A673 (cell line): Measurements from ENCODE around the gene DOK6. TPM values are rescaled to one million over a fixed set of nuclear protein-coding genes. Genes with fewer than 3 reads are reported as not detected.

Experiments
- BruUV-seq: library from RNA; stranded (reverse); fragments of 400-500 nt; replicated peaks from 2 replicates; lab custom pipeline; 2021; lab: Mats Ljungman, UMichigan
- CTCF ChIA-PET: fragments of 300-600 bp; sonication (Branson Sonifier 250); formaldehyde crosslinking; loops from one replicate; lab custom pipeline; 2022; ENCODE audit warnings: antibody characterized with exemption; lab: Charles Lee
- POLR2A ChIA-PET: fragments of 300-600 bp; sonication (Branson Sonifier 250); formaldehyde crosslinking; loops from one replicate; lab custom pipeline; 2022; ENCODE audit warnings: antibody characterized with exemption; ENCODE audit not compliant: low non-redundant PET; lab: Charles Lee
- DNase-seq: peaks from one replicate; pipeline ENCODE4 v3.0.0-alpha.2; 2015; ENCODE audit warnings: low spot score
- H3K27ac ChIP-seq: fragments of 200-600 bp; sonication (generic); 2 replicates; pipeline ENCODE4 v1.5.1; 2016; ENCODE audit warnings: mixed run types, low read depth, mild to moderate bottlenecking, mixed read lengths, antibody characterized with exemption, low read length; ENCODE audit not compliant: poor library complexity, severe bottlenecking
- H3K27me3 ChIP-seq: fragments of 200-600 bp; sonication (generic); replicated peaks from 2 replicates; pipeline ENCODE4 v1.6.1; 2017; ENCODE audit warnings: mixed run types, low read depth, mild to moderate bottlenecking, mixed read lengths, antibody characterized with exemption, low read length; ENCODE audit not compliant: insufficient read depth, poor library complexity
- H3K36me3 ChIP-seq: fragments of 200-600 bp; sonication (generic); 2 replicates; pipeline ENCODE4 v1.6.1; 2016; ENCODE audit warnings: mixed run types, mild to moderate bottlenecking, mixed read lengths, antibody characterized with exemption, low read length; ENCODE audit not compliant: insufficient read depth, poor library complexity, severe bottlenecking
- H3K4me1 ChIP-seq: fragments of 200-600 bp; sonication (generic); 2 replicates; pipeline ENCODE4 v1.6.1; 2017; ENCODE audit warnings: mixed run types, mild to moderate bottlenecking, mixed read lengths, antibody characterized with exemption, low read length; ENCODE audit not compliant: insufficient read depth, poor library complexity, severe bottlenecking
- H3K4me3 ChIP-seq: fragments of 200-600 bp; sonication (generic); 2 replicates; pipeline ENCODE4 v1.5.1; 2016; ENCODE audit warnings: low read depth, mixed run types, mild to moderate bottlenecking, mixed read lengths, low read length; ENCODE audit not compliant: poor library complexity, severe bottlenecking
- H3K9me3 ChIP-seq: fragments of 200-600 bp; sonication (generic); 2 replicates; pipeline ENCODE4 v1.6.1; 2016; ENCODE audit warnings: mixed run types, low read depth, mild to moderate bottlenecking, mixed read lengths, antibody characterized with exemption, low read length; ENCODE audit not compliant: poor library complexity, severe bottlenecking
- CTCF ChIP-seq: fragments of 300-800, 200-600 bp; sonication (generic); conservative IDR thresholded peaks from 2 replicates; pipeline ENCODE4 v1.5.1; 2017; ENCODE audit warnings: low read depth, mild to moderate bottlenecking, antibody characterized with exemption, low read length, moderate library complexity, mixed read lengths
- EZH2 ChIP-seq: fragments of 200-600 bp; sonication (generic); IDR thresholded peaks from 2 replicates; pipeline ENCODE4 v1.6.1; 2017; ENCODE audit warnings: borderline replicate concordance, low read depth, mild to moderate bottlenecking, mixed read lengths, antibody characterized with exemption, low read length; ENCODE audit not compliant: poor library complexity, severe bottlenecking
- intact Hi-C: fragments of 100-400 bp; cut with micrococcal nuclease; formaldehyde crosslinking; loops from one replicate; pipeline ENCODE4 v1.10.0; 2022; ENCODE audit not compliant: unreplicated experiment
- total RNA-seq: library from RNA; stranded (reverse); gene quantifications from 2 replicates; pipeline ENCODE4 v1.2.3, GENCODE V29; 2021

The DOK6 gene
- total RNA-seq, 1 experiment from 2014 or later, result 13.7 TPM

- TF ChIP-seq CTCF (no peak), EZH2 (no peak)
- Histone ChIP-seq H3K36me3 (no peaks in the 10 kb centered on the region), H3K27me3 (no peaks in the 10 kb centered on the region), H3K9me3 (peaks cover 16% of the 10 kb centered on the region), H3K4me3 (no peak overlapping the region), H3K4me1 (no peaks in the 10 kb centered on the region), H3K27ac (no peak overlapping the region)
- ChIA-PET CTCF (no interaction called here), POLR2A (no interaction called here)
- BruUV-seq, result no TSS peak
- intact Hi-C loops, result loop anchor here (5.0 to 10.0 kb wide), 2 partner anchors 33 to 56 kb away; no protein-coding TSS in a partner anchor
- no peak for DNase-seq
These were observed 319.7 kb downstream of the DOK6 start for GRCh38 chr18:69720422-69720821.

GRCh38 chr18:69723434-69723833, 322.7 kb downstream of the DOK6 start:
- TF ChIP-seq CTCF (no peak), EZH2 (no peak)
- Histone ChIP-seq H3K4me3 (no peak overlapping the region), H3K4me1 (peaks cover 3% of the 10 kb centered on the region), H3K9me3 (peaks cover 16% of the 10 kb centered on the region), H3K27me3 (no peaks in the 10 kb centered on the region), H3K27ac (no peak overlapping the region), H3K36me3 (no peaks in the 10 kb centered on the region)
- BruUV-seq, result no TSS peak
- POLR2A ChIA-PET, result interaction anchor here (1.2 kb wide), 1 partner anchor 216 kb away, joined by 5 read pairs; no protein-coding TSS in a partner anchor
- CTCF ChIA-PET, result no interaction called here
- no peak for DNase-seq
- intact Hi-C loops, result loop anchor here (5.0 to 10.0 kb wide), 2 partner anchors 36 to 59 kb away; no protein-coding TSS in a partner anchor

- Histone ChIP-seq H3K9me3 (peaks cover 5% of the 10 kb centered on the region), H3K27ac (no peak overlapping the region), H3K36me3 (no peaks in the 10 kb centered on the region), H3K4me3 (no peak overlapping the region), H3K27me3 (no peaks in the 10 kb centered on the region), H3K4me1 (peaks cover 4% of the 10 kb centered on the region)
- ChIA-PET CTCF (no interaction called here), POLR2A (no interaction called here)
- DNase-seq, result no peak
- intact Hi-C loops, result loop anchor here (10.0 kb wide), 1 partner anchor 60 kb away; no protein-coding TSS in a partner anchor
- BruUV-seq, result no TSS peak
- no peak for TF ChIP-seq EZH2
- TF ChIP-seq CTCF, result no peak
These were observed 324.3 kb downstream of the DOK6 start for GRCh38 chr18:69725009-69725408.
